ENCODE data around the gene MYRFL. TPM values are rescaled to one million over a fixed set of nuclear protein-coding genes. Genes with fewer than 3 reads are reported as not detected.
"Not testable (repeated sequence)": the region's sequence is repeated elsewhere in the genome, so short reads cannot be mapped to it uniquely, and the experiment has no call there.

MYRFL gene
- total RNA-seq, 2 donors from 2014 or later: 0.11 TPM; not detected in 1

GRCh38 chr12:69988481-69989321 is 163.7 kb downstream of the MYRFL start:
- no peaks in the 10 kb centered on the region for H3K36me3 Mint-ChIP-seq (ENCODE audit: low read depth)
- no peak for ATAC-seq (replicated peaks)
- no peaks in the 10 kb centered on the region for H3K4me1 Mint-ChIP-seq
- no peak overlapping the region for H3K4me3 Mint-ChIP-seq
- no peaks in the 10 kb centered on the region for H3K9me3 Mint-ChIP-seq
- no peak overlapping the region for H3K27ac Mint-ChIP-seq
- peaks cover 18% of the 10 kb centered on the region for H3K27me3 Mint-ChIP-seq

DNA sequence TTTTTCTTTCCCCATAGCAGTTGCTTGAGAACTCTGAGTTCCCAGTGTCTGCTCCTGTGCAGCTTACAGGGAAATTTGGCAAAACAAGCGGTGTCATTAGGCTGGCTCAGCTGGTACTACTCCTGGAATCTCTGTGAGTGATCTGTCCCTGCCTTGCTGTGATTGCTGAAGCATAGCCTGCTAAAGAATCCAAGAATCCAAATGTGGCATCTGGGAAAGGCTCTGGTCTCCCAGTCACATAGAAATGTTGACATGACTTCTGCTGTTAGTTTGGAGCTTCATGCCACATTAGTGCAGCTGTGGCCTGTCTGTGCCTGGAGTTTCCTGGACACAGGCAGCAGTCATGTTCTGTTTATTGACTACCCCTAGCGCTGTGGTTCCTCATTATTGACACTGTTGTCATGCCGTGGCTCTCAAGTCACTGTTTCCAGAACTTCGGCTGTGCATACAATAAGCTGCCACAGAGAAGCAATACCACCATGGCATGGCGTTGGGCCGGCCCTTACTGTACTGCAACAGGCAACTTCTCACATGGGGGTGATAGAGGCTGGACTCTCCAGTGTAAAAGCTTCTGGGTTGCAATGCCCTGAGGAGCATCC is 166.8 kb downstream of the MYRFL start:
- ATAC-seq (replicated peaks): no peak
- Mint-ChIP-seq H3K4me1 (no peaks in the 10 kb centered on the region), H3K9me3 (no peaks in the 10 kb centered on the region), H3K36me3 (ENCODE audit: low read depth) (no peaks in the 10 kb centered on the region), H3K27ac (no peak overlapping the region), H3K4me3 (no peak overlapping the region), H3K27me3 (peaks cover 16% of the 10 kb centered on the region)

- H3K4me3 Mint-ChIP-seq: no peak overlapping the region
- ATAC-seq (replicated peaks): no peak
- no peak overlapping the region for H3K27ac Mint-ChIP-seq
- H3K27me3 Mint-ChIP-seq: peaks cover 16% of the 10 kb centered on the region
- H3K36me3 Mint-ChIP-seq (ENCODE audit: low read depth): no peaks in the 10 kb centered on the region
- H3K4me1 Mint-ChIP-seq: no peaks in the 10 kb centered on the region
- H3K9me3 Mint-ChIP-seq: no peaks in the 10 kb centered on the region
Observed at GRCh38 chr12:69993433-69993832, 168.4 kb downstream of the MYRFL start.

- H3K9me3 Mint-ChIP-seq; H3K27ac Mint-ChIP-seq; ATAC-seq (replicated peaks); H3K4me1 Mint-ChIP-seq; H3K4me3 Mint-ChIP-seq; H3K36me3 Mint-ChIP-seq (ENCODE audit: low read depth): not testable (repeated sequence)
- H3K27me3 Mint-ChIP-seq: peaks cover 16% of the 10 kb centered on the region
Observed at GRCh38 chr12:69994086-69994485, 169.1 kb downstream of the MYRFL start.

DNA sequence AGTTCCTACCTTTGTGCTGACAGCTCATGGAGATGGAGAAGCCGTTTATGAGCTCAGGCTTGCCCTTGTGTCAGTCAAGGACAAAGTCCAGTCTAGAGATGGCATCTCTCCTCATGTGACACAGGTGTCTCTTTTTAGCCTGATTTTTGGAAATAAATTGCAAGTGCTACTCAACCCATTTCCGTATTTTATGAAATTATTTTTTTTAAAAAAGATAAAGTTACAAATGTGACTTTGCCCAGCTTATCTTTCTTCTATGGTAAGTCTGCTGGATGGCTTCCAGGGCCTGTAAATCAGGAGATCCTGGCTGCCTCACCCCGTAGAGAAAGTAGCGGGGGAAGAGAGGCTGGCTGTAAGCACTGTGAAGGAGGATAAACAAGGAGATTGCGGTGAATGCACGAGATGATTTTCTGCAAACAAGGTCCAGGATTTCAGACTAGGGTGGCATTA is 169.7 kb downstream of the MYRFL start:
- H3K4me3 Mint-ChIP-seq: no peak overlapping the region
- H3K36me3 Mint-ChIP-seq (ENCODE audit: low read depth): no peaks in the 10 kb centered on the region
- no peaks in the 10 kb centered on the region for H3K4me1 Mint-ChIP-seq
- peaks cover 16% of the 10 kb centered on the region for H3K27me3 Mint-ChIP-seq
- H3K9me3 Mint-ChIP-seq: no peaks in the 10 kb centered on the region
- H3K27ac Mint-ChIP-seq: no peak overlapping the region
- ATAC-seq (replicated peaks): no peak

DNA sequence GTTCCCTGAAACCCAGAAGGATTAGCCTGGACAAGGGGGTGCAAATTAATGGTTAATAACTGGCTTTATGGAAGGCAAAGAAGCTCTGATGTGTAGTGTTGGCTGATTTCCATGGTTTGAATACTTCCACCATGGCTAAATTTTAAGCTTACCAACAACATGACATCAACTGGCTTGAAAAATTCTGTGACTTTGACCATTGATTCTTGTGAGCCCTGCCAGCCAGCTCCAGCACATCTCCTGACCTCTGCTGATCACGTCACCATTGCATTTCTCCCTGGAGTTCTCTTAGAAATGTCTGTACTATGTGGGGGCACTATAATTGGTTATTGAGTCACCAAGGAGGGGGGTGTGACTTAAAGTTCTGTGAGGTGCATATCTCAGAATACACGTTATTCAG is 171.2 kb downstream of the MYRFL start:
- Mint-ChIP-seq H3K4me1 (no peaks in the 10 kb centered on the region), H3K9me3 (no peaks in the 10 kb centered on the region), H3K36me3 (ENCODE audit: low read depth) (no peaks in the 10 kb centered on the region), H3K4me3 (no peak overlapping the region), H3K27me3 (peaks cover 12% of the 10 kb centered on the region), H3K27ac (no peak overlapping the region)
- ATAC-seq (replicated peaks): no peak

DNA sequence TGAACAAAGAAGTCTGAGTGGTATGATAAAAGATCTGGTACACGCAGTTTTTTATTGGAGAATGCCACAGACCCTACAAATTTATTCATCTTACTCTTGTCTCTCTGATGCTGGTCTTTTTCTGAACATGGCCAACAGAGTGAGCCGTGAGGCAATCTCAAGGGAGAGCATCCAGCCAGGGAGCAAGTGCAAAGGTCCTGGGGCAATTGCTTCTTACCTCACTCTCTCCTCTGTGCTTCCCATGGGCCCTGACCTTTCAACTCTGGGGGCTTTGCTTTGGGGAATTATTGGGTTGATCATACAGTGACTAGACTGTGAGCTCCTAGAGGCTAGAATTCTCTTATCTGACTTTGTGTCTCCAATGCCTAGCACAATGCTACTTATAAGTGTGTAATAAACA is 171.7 kb downstream of the MYRFL start:
- H3K4me1 Mint-ChIP-seq: no peaks in the 10 kb centered on the region
- ATAC-seq (replicated peaks): no peak
- H3K27me3 Mint-ChIP-seq: peaks cover 12% of the 10 kb centered on the region
- no peak overlapping the region for H3K27ac Mint-ChIP-seq
- no peaks in the 10 kb centered on the region for H3K9me3 Mint-ChIP-seq
- no peak overlapping the region for H3K4me3 Mint-ChIP-seq
- no peaks in the 10 kb centered on the region for H3K36me3 Mint-ChIP-seq (ENCODE audit: low read depth)

GRCh38 chr12:69998011-69998410 is 173.0 kb downstream of the MYRFL start:
- H3K4me1 Mint-ChIP-seq: no peaks in the 10 kb centered on the region
- peaks cover 6% of the 10 kb centered on the region for H3K27me3 Mint-ChIP-seq
- no peak overlapping the region for H3K27ac Mint-ChIP-seq
- no peak overlapping the region for H3K4me3 Mint-ChIP-seq
- no peaks in the 10 kb centered on the region for H3K36me3 Mint-ChIP-seq (ENCODE audit: low read depth)
- no peaks in the 10 kb centered on the region for H3K9me3 Mint-ChIP-seq
- no peak for ATAC-seq (replicated peaks)

DNA sequence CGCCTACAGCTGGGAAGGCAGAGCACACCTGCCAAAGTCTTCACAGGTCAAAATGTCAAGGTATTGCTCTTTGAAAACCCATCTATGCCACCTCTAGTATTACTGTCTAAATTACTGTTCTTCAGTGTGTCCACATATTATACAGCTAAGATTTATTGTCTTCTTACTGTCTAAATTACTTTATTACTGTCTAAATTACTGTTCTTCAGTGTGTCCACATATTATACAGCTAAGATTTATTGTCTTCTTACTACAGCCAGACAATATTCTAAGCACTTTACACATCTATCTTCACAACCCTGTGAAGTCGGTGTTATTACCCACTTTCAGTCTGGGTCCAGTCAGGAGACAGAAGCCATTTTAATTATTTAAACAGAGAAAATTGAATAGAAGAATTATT is 173.9 kb downstream of the MYRFL start:
- H3K36me3 Mint-ChIP-seq (ENCODE audit: low read depth): no peaks in the 10 kb centered on the region
- no peak overlapping the region for H3K27ac Mint-ChIP-seq
- no peak for ATAC-seq (replicated peaks)
- no peaks in the 10 kb centered on the region for H3K9me3 Mint-ChIP-seq
- no peaks in the 10 kb centered on the region for H3K4me1 Mint-ChIP-seq
- peaks cover 10% of the 10 kb centered on the region for H3K27me3 Mint-ChIP-seq
- no peak overlapping the region for H3K4me3 Mint-ChIP-seq

GRCh38 chr12:69999561-69999960 is 174.5 kb downstream of the MYRFL start:
- Mint-ChIP-seq H3K4me3 (no peak overlapping the region), H3K27me3 (peaks cover 10% of the 10 kb centered on the region), H3K27ac (no peak overlapping the region), H3K4me1 (no peaks in the 10 kb centered on the region), H3K9me3 (no peaks in the 10 kb centered on the region), H3K36me3 (ENCODE audit: low read depth) (no peaks in the 10 kb centered on the region)
- no peak for ATAC-seq (replicated peaks)

DNA sequence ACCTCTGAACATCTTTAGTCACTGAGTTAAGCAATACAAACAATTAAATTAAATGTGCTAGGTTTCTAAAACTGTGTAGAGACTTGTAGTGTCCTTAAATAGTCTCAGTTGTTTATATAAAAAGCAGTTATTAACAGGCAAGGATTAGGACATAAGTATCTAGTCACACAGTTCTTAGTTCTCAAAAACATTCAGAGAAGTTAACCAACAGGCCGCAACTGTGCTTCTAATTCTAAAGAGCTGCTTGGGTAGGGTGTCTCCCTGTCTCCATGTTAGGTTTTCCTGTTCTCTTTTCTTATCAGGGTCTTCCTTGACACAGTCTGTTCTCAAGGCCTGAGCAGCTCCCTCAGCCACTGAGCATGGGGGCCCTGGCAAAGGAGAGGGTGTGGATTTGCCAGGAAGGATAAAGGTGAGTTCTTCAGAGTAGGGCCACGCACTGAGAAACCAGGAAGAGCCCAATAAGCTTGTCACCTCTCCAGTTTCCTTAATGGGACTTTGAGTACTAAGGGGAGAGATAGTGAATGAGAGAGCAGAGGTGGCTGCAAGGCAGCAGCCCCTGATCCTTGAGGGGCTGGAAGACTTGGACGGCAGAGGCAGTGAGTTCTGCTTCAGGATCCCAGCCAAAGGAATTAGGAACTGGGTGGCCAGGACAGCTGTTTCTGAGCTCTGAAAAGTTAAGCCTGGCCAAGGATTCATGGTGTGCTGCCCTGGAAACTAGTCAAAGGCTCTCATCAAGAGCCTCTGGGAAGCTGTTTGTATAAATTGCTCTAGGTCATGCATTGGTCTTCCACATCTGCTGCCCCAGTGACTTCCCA is 177.3 kb downstream of the MYRFL start:
- Mint-ChIP-seq H3K27me3 (peaks cover 7% of the 10 kb centered on the region), H3K9me3 (no peaks in the 10 kb centered on the region), H3K27ac (no peak overlapping the region), H3K36me3 (ENCODE audit: low read depth) (no peaks in the 10 kb centered on the region), H3K4me3 (no peak overlapping the region), H3K4me1 (no peaks in the 10 kb centered on the region)
- no peak for ATAC-seq (replicated peaks)

DNA sequence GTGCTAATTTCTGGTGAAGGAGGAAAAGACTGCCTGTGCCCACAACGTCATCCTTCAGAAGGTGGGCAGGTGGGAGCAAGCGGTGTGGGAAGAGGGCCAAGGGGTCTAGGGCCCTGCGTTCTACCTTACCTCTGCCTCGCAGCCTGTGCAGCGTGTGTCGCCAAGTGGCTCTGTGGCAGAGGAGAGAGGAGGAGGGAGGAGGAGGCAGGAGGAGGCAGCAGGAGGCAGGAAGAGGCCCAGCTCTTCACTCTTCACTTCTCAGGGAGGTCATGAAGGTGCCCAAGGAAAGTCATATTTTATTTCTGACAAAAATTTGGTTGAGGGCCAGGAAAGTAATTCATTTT is 177.9 kb downstream of the MYRFL start:
- H3K27me3 Mint-ChIP-seq: peaks cover 7% of the 10 kb centered on the region
- H3K4me3 Mint-ChIP-seq: no peak overlapping the region
- no peaks in the 10 kb centered on the region for H3K36me3 Mint-ChIP-seq (ENCODE audit: low read depth)
- no peaks in the 10 kb centered on the region for H3K9me3 Mint-ChIP-seq
- no peak overlapping the region for H3K27ac Mint-ChIP-seq
- ATAC-seq (replicated peaks): no peak
- no peaks in the 10 kb centered on the region for H3K4me1 Mint-ChIP-seq

- Mint-ChIP-seq H3K27me3 (peaks cover 14% of the 10 kb centered on the region), H3K9me3 (peaks cover 11% of the 10 kb centered on the region), H3K4me1 (no peaks in the 10 kb centered on the region), H3K27ac (no peak overlapping the region), H3K4me3 (no peak overlapping the region), H3K36me3 (ENCODE audit: low read depth) (no peaks in the 10 kb centered on the region)
- no peak for ATAC-seq (replicated peaks)
Observed at GRCh38 chr12:70005864-70006618, 181.0 kb downstream of the MYRFL start.

- Mint-ChIP-seq H3K27ac (no peak overlapping the region), H3K9me3 (peaks cover 11% of the 10 kb centered on the region), H3K27me3 (peaks cover 10% of the 10 kb centered on the region), H3K4me3 (no peak overlapping the region), H3K4me1 (no peaks in the 10 kb centered on the region), H3K36me3 (ENCODE audit: low read depth) (no peaks in the 10 kb centered on the region)
- ATAC-seq (replicated peaks): no peak
Observed at GRCh38 chr12:70006619-70006973, 181.6 kb downstream of the MYRFL start.
